Renal cortical epithelial cell (primary cell): ENCODE results near the gene VIPR2. TPM values are rescaled to one million over a fixed set of nuclear protein-coding genes. Genes with fewer than 3 reads are reported as not detected.
"Not testable (repeated sequence)": the region's sequence is repeated elsewhere in the genome, so short reads cannot be mapped to it uniquely, and the experiment has no call there.

Experiments
- DNase-seq: peaks from one replicate; pipeline ENCODE4 v3.0.0-alpha.2; 2011; ENCODE audit warnings: low read depth
- total RNA-seq: library from RNA; depleted of rRNA; stranded (reverse); fragments of >200 nt; gene quantifications from 2 replicates; pipeline ENCODE4 v1.2.3, GENCODE V29; 2014

The VIPR2 gene
- total RNA-seq, 1 donor from 2014 or later, result 0.10 TPM

- no peak for DNase-seq
These were observed 151.9 kb downstream of the VIPR2 start for GRCh38 chr7:158992759-158993158.

DNA sequence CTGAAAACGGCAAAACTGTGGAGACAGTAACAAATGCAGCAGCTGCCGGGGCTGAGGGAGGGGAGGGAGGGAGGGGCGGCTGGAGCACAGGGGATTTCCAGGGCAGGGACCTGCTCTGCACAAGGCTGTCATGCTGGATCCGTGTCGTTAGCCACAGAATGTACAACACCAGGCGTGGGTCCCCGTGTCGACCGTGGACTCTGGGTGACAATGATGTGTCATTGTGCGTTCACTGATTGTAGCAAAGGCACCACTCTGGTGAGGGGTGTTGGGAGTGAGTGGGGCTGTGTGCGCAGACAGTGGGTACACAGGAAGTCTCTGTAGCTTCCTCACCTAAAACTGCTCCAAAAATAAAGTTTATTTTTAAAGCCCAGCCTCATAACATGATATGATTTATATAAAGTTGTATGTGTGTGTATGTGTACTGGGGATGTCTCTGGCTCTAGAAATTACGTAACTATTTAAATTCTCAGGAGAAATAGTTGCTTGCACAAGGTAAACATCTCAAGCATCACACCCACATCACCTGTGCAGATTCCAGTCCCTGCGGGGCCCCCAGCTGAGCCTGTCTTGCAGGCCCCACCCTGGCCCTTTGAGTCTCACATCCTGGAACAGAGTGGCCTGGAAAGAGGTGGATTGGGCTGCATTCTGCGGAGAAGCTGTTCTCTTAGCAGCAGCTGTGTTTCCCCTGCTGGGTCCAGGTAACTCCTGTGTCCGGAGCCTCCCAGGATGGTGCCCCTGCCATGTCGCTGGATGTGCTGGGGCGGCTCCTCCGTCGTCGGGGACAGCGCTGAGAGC is 152.6 kb downstream of the VIPR2 start:
- DNase-seq, result no peak

DNA sequence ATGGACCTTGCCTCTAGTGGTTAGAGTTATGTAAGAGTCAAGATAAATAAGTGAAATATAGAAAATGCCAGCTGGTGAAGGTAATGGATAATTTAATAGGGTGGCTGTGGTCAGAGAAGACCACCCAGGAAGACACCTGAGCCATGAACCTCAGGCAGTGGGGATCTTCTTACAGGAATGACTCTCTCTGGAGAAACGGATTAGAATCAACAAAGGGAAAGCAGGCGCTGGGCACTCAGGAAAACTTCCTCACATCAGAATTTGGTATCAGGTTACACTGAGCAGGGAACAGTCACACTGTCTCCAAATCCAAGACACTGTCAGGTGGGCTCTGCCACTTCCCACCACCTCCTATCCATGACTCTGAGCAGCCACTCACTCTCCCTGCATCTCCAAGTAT is 155.7 kb downstream of the VIPR2 start:
- no peak for DNase-seq

DNA sequence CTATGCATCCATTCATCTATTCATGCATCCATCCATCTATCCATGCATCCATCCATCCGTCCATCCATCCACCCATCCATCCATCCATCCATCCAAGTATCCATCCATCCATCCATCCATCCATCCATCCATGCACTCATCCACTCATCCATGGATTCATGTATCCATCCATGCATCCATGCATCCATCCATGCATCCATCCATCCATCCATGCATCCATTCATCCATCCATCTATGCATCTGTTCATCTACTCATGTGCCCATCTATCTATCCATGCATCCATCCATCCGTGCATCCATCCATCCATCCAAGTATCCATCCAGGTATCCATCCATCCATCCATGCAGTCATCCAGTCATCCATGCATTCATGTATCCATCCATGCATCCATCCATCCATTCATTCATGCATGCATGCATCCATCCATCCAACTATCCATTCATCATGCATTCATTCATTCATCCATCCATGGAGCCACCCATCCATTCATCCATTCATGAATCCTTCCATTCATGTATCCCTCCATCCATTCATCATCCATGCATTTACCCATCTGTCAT is 156.3 kb downstream of the VIPR2 start:
- DNase-seq, result no peak

DNA sequence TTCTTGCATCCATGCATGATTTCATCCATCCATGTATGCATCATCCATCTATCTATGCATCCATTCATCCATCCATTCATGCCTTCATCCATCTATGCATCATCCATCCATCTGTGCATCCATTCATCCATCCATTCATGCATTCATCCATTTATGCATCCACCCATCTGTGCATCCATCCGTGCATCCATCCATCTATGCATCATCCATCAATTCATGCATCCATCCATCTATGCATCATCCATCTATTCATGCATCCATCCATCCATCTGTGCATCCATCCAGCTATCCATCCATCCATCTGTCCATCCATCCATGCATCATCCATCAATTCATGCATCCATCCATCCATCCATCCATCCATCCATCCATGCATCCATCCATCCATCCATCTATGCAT is 157.0 kb downstream of the VIPR2 start:
- DNase-seq, result no peak

DNA sequence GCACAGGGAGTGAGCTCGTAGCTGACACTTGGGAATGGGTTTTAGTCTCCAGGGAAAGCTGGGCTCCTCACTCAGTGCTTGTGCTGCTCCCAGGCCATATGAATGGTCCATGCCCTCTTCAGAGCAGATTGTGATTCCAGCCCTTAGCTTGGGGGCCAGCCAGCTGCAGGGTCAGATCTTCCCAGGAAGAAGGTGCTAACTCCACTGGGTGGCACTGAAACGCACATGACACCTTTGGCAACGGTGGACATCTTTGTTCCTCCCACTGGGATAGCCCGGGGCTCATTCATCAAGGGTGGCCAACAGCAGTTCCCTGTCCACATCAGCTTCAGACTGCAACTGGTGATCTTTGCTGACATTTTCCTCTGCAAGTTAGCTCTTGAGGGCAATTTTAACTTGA is 159.1 kb downstream of the VIPR2 start:
- no peak for DNase-seq

GRCh38 chr7:158984007-158984406 is 160.7 kb downstream of the VIPR2 start:
- not testable (repeated sequence) for DNase-seq

DNA sequence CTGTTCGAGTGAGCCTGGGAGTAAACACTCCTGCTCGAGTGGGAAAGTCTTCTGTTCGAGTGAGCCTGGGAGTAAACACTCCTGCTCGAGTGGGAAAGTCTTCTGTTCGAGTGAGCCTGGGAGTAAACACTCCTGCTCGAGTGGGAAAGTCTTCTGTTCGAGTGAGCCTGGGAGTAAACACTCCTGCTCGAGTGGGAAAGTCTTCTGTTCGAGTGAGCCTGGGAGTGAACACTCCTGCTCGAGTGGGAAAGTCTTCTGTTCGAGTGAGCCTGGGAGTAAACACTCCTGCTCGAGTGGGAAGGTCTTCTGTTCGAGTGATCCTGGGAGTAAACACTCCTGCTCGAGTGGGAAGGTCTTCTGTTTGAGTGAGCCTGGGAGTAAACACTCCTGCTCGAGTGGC is 162.6 kb downstream of the VIPR2 start:
- not testable (repeated sequence) for DNase-seq

DNA sequence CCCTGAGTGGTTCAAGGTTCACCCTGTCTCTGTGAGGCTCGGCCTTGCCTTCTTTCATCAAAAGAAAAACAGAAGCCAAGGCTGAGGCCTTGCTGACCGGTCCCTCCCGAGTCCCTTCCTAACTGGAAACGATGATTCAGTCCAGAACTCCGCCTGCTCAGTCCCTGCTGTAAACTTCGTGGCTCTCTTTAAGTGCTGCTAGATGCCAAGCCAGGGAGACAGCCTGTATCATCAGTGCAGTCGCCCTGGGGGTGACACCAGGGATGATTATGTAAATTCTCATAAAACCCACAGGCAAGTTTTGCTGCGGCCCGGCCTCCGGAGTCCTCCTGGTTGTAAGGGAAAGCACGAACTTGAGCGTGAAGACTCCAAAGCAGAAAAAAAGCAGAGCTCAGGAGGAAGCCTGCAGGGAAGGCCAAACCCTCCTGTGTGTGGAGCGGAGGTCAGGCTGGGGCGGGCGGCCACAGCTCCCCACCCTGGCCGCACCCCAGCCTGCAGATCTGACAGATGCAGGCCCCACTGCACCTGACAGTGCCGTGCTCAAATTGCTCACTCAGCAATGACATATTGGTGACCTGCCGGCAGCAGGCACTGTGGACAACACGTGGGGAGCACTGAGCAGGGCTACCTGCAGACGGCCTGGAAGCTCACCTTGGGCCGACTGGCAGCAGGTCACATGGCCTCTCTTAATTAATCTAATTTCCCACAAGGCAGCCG is 164.9 kb downstream of the VIPR2 start:
- no peak for DNase-seq

DNA sequence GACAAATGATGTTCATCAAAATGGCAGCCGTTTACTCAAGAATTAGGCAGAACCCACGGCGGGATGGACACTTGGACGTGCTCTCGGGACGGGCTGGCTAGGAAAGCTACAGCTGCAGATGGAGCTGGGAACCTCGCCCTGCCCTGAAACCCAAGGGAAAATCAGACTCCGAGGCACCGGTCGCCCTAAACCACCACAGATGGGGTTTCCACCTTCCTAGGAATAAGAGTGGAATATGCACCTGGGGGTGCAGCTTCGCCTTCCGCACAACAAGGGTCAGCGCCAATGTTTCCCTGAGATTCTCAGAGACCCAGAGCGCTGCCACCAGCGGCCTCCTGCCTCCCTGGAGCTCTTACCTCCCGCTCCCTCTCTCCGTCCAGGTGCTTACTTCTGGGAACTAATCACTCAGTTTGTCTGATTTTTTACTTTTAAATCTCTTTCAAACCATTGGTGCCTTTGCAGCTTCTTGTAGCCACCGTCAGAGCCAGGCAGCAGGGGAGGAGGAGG is 165.6 kb downstream of the VIPR2 start:
- no peak for DNase-seq
